Neural progenitor cell (in vitro differentiated cells): Measurements from ENCODE around the gene ASCL5.

Source experiments
- CTCF ChIP-seq: fragments of 200-600 bp; sonication (generic); IDR thresholded peaks from 2 replicates; pipeline ENCODE4 v1.5.1; 2017; ENCODE audit warnings: antibody characterized with exemption, mild to moderate bottlenecking
- EZH2 ChIP-seq: fragments of 200-600 bp; sonication (generic); IDR thresholded peaks from 2 replicates; pipeline ENCODE4 v1.6.1; 2017; ENCODE audit warnings: antibody characterized with exemption, mild to moderate bottlenecking, moderate library complexity

GRCh38 chr1:201096041-201096461 is 30.9 kb downstream of the ASCL5 start:
- TF ChIP-seq CTCF (no peak), EZH2 (no peak)
